CD4-positive, alpha-beta T cell (primary cell): Measurements from ENCODE around the gene STK32B. TPM values are rescaled to one million over a fixed set of nuclear protein-coding genes. Genes with fewer than 3 reads are reported as not detected.

Experiments used
- ATAC-seq: fragments of 200-7000 bp; cut with Tn5 transposase; one replicate; pipeline ENCODE4 v1.10.0; 2022; ENCODE audit warnings: mild to moderate bottlenecking; ENCODE audit not compliant: poor library complexity
- CTCF ChIA-PET: fragments of 350-600 bp; sonication (Branson Sonifier 250); formaldehyde crosslinking; loops from one replicate; lab custom pipeline; 2021; ENCODE audit warnings: antibody characterized with exemption, inconsistent platforms; lab: Charles Lee
- POLR2A ChIA-PET: fragments of 350-600 bp; sonication (Branson Sonifier 250); formaldehyde crosslinking; loops from one replicate; lab custom pipeline; 2021; ENCODE audit warnings: antibody characterized with exemption, inconsistent platforms; lab: Charles Lee
- DNase-seq, 14 experiments: peaks; one replicate each; pipeline ENCODE4 v3.0.0-alpha.2; 2013 to 2020; ENCODE audit warnings: mixed read lengths in 2 of 14
- H3K27ac ChIP-seq, 2 donors: one replicate each; pipeline versions ENCODE4 v1.5.1 to v1.7.0; 2013; ENCODE audit warnings: low read length in 2 of 2, low read depth in 1 of 2, mild to moderate bottlenecking in 1 of 2
- H3K27me3 ChIP-seq, 2 experiments: 1 replicate in 1 of 2; 2 replicates in 1 of 2; pipeline versions ENCODE4 v1.6.1 to v1.7.0; 2013; ENCODE audit warnings: low read length in 2 of 2, control low read depth in 1 of 2, mild to moderate bottlenecking in 1 of 2, moderate library complexity in 1 of 2; ENCODE audit not compliant: insufficient read depth in 2 of 2, control insufficient read depth in 1 of 2
- H3K36me3 ChIP-seq: one replicate; pipeline ENCODE4 v1.6.1; 2013; ENCODE audit warnings: low read length, control low read depth; ENCODE audit not compliant: insufficient read depth
- H3K4me1 ChIP-seq: one replicate; pipeline ENCODE4 v1.6.1; 2013; ENCODE audit warnings: low read length, control low read depth; ENCODE audit not compliant: insufficient read depth
- H3K4me3 ChIP-seq: one replicate; pipeline ENCODE4 v1.5.1; 2013; ENCODE audit warnings: mild to moderate bottlenecking, low read length, moderate library complexity
- H3K9me3 ChIP-seq, 2 experiments: 1 replicate in 1 of 2; 2 replicates in 1 of 2; pipeline versions ENCODE4 v1.6.1 to v1.7.0; 2013; ENCODE audit warnings: low read length in 2 of 2, mild to moderate bottlenecking in 2 of 2, control low read depth in 1 of 2, moderate library complexity in 1 of 2; ENCODE audit not compliant: control insufficient read depth in 1 of 2, insufficient read depth in 1 of 2
- H3K27ac Mint-ChIP-seq: one replicate; pipeline ENCODE4 v1.8.0; 2020; ENCODE audit warnings: mixed read lengths
- H3K27me3 Mint-ChIP-seq: one replicate; pipeline ENCODE4 v1.8.0; 2021; ENCODE audit warnings: mixed read lengths
- H3K36me3 Mint-ChIP-seq: one replicate; pipeline ENCODE4 v1.8.0; 2021; ENCODE audit warnings: low read depth, mixed read lengths
- H3K4me1 Mint-ChIP-seq: one replicate; pipeline ENCODE4 v1.8.0; 2021; ENCODE audit warnings: low read depth, mixed read lengths
- H3K4me3 Mint-ChIP-seq: one replicate; pipeline ENCODE4 v1.8.0; 2020; ENCODE audit warnings: mild to moderate bottlenecking, mixed read lengths
- H3K9me3 Mint-ChIP-seq: one replicate; pipeline ENCODE4 v1.8.0; 2020; ENCODE audit warnings: mixed read lengths
- CTCF ChIP-seq: fragments of 200-600 bp; IDR thresholded peaks from one replicate; pipeline ENCODE4 v1.8.0; 2022; ENCODE audit warnings: antibody characterized with exemption, mild to moderate bottlenecking
- intact Hi-C, 2 experiments: fragments of 100-400 bp; cut with DNase I in 1 of 2; cut with micrococcal nuclease in 1 of 2; formaldehyde crosslinking; loops; one replicate each; pipeline versions ENCODE4 v1.15.1 to v1.9.0; 2023 to 2025; cut with DNase I, micrococcal nuclease
- total RNA-seq, 174 experiments: library from RNA in 2 of 174; stranded (reverse) in 2 of 174; gene quantifications; one replicate each; pipeline ENCODE4 v1.2.3 and lab custom pipeline; 2021 to 2026

Gene STK32B
- total RNA-seq, 2 experiments from 2014 or later = not detected

DNA sequence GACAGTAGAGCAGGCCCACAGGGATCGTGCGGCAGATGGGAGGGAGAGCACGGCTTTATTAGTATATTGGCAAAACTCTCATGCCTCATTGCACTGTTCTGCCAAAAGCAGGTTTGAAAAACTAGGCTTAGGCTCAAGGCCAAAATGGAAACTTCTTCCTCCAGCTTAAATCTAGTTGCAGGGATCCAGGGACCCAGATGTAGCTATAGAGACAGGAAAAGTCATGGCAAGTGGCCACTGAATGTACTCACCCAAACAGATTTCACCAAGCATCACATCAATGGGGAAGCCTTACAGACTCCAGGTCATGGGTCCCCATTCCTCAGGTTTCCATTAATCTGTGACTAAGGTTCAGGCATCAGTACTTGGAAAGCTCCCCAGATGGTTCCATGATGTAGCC is 149.2 kb downstream of the STK32B start:
- peaks cover 0 to 9% of the 10 kb centered on the region in 2 experiments for H3K9me3 ChIP-seq
- ChIA-PET POLR2A (no interaction called here), CTCF (no interaction called here)
- H3K27me3 ChIP-seq = no peaks in the 10 kb centered on the region
- ATAC-seq = no peak
- intact Hi-C loops = no loop called here
- Mint-ChIP-seq H3K36me3 (no peaks in the 10 kb centered on the region), H3K27me3 (no peaks in the 10 kb centered on the region), H3K4me3 (no peak overlapping the region), H3K4me1 (no peaks in the 10 kb centered on the region), H3K9me3 (peaks cover 3% of the 10 kb centered on the region), H3K27ac (no peak overlapping the region)
- no peak for TF ChIP-seq CTCF
- no peak overlapping the region for H3K27ac ChIP-seq
- no peak overlapping the region for H3K4me3 ChIP-seq
- no peak for DNase-seq
- no peaks in the 10 kb centered on the region for H3K4me1 ChIP-seq
- H3K36me3 ChIP-seq = no peaks in the 10 kb centered on the region

DNA sequence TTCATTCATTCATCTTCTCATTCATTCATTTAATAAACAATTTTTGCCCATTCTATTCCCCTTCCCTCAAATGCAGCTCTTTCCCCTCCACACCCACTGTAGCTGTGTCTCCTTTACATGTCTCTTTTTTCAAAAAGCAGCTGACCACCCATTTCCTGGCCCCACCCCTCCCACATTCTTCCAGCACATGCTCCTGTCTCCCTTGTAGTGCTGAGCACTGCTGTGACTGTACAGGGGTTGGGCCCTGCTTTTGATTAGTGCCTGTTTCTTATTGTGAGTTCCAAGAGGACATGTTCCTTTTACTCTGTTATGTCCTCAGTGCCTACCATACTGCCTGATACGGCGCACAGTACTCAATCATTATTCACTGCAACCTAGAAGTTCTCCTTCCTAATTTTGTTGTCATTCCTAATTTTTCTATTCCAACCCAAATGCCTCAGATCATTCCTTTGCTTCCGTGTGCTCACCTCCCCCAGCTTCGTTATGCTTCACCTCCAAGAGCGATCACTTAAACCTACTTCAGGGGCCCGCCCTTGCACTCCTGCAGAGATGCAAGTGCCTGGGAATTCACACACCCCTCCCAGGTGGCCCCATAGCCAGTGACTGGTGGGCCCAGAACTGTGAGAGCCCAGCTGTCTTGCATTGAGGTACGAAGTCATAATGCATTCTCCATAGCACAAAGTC is 152.2 kb downstream of the STK32B start:
- no peak for ATAC-seq
- H3K4me1 Mint-ChIP-seq = no peaks in the 10 kb centered on the region
- no peak overlapping the region for H3K27ac ChIP-seq
- H3K4me3 ChIP-seq = no peak overlapping the region
- H3K27me3 Mint-ChIP-seq = no peaks in the 10 kb centered on the region
- ChIA-PET CTCF (no interaction called here), POLR2A (no interaction called here)
- H3K27ac Mint-ChIP-seq = no peak overlapping the region
- H3K4me3 Mint-ChIP-seq = no peak overlapping the region
- no peaks in the 10 kb centered on the region for H3K36me3 ChIP-seq
- peaks cover 0 to 11% of the 10 kb centered on the region in 2 experiments for H3K9me3 ChIP-seq
- H3K4me1 ChIP-seq = no peaks in the 10 kb centered on the region
- DNase-seq = no peak
- intact Hi-C loops = no loop called here
- no peak for TF ChIP-seq CTCF
- H3K36me3 Mint-ChIP-seq = no peaks in the 10 kb centered on the region
- H3K27me3 ChIP-seq = no peaks in the 10 kb centered on the region
- H3K9me3 Mint-ChIP-seq = peaks cover 3% of the 10 kb centered on the region

DNA sequence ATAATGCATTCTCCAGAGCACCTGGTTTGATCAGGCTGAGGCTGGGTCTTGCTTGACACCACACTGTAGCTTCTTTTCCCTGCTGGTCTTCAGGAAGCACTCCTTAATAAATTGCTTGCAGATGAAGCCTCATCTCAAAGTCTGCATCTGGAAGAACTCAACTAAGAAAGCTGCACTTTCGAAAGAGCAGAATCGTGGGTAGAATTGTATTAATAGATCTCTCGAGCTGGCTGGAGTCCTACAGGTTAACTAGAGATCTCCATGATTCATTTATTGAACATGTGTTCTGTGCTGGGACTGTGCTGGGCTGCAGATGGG is 152.7 kb downstream of the STK32B start:
- no peak overlapping the region for H3K4me3 ChIP-seq
- DNase-seq = no peak
- no peaks in the 10 kb centered on the region for H3K27me3 ChIP-seq
- intact Hi-C loops = no loop called here
- no peak for TF ChIP-seq CTCF
- no peak overlapping the region for H3K27ac ChIP-seq
- peaks cover 0 to 11% of the 10 kb centered on the region in 2 experiments for H3K9me3 ChIP-seq
- CTCF ChIA-PET = no interaction called here
- no peak for ATAC-seq
- H3K9me3 Mint-ChIP-seq = peaks cover 3% of the 10 kb centered on the region
- POLR2A ChIA-PET = no interaction called here
- H3K27ac Mint-ChIP-seq = no peak overlapping the region
- no peaks in the 10 kb centered on the region for H3K27me3 Mint-ChIP-seq
- no peaks in the 10 kb centered on the region for H3K4me1 Mint-ChIP-seq
- no peaks in the 10 kb centered on the region for H3K36me3 Mint-ChIP-seq
- no peaks in the 10 kb centered on the region for H3K36me3 ChIP-seq
- no peak overlapping the region for H3K4me3 Mint-ChIP-seq
- H3K4me1 ChIP-seq = no peaks in the 10 kb centered on the region
